SK-N-MC (cell line): Measurements from ENCODE around the gene CDH19.

Source experiments
- EZH2 ChIP-seq: fragments of 200-600 bp; sonication (generic); IDR thresholded peaks from one replicate; pipeline ENCODE4 v1.6.1; 2017; ENCODE audit warnings: antibody characterized with exemption
- POLR2AphosphoS5 ChIP-seq: IDR thresholded peaks from 2 replicates; pipeline ENCODE4 v1.6.1; 2012; ENCODE audit warnings: mild to moderate bottlenecking, low read depth, low read length, borderline replicate concordance

GRCh38 chr18:66506178-66506577 is 97.7 kb downstream of the CDH19 start:
- TF ChIP-seq EZH2 (no peak), POLR2AphosphoS5 (no peak)
